Right lobe of liver (tissue), 4 donors: ENCODE measurements around the gene SIN3B.

Source experiments
- POLR2A ChIP-seq: fragments of 450-650 bp; IDR thresholded peaks from one replicate; pipeline ENCODE4 v1.6.1; 2017; ENCODE audit warnings: antibody characterized with exemption, mild to moderate bottlenecking
- TF ChIP-seq, protein P1 (sequence below), 4 donors: fragments of 200-600 bp in 3 of 4; fragments of 450-650 bp in 1 of 4; IDR thresholded peaks; one replicate each; pipeline versions ENCODE4 v1.5.1 to v1.8.0; 2016 to 2022; ENCODE audit warnings: antibody characterized with exemption in 4 of 4, mild to moderate bottlenecking in 2 of 4
- donor health status: DM: no; HTN: no; CAD: no.
- donor health status: DM: no; HTN: no; CAD: no.
- donor health status: DM: no; HTN: yes; CAD: no.

GRCh38 chr19:16791942-16792341 is 37.3 kb upstream of the SIN3B start:
- TF ChIP-seq POLR2A, result no peak
- TF ChIP-seq, protein P1, sequence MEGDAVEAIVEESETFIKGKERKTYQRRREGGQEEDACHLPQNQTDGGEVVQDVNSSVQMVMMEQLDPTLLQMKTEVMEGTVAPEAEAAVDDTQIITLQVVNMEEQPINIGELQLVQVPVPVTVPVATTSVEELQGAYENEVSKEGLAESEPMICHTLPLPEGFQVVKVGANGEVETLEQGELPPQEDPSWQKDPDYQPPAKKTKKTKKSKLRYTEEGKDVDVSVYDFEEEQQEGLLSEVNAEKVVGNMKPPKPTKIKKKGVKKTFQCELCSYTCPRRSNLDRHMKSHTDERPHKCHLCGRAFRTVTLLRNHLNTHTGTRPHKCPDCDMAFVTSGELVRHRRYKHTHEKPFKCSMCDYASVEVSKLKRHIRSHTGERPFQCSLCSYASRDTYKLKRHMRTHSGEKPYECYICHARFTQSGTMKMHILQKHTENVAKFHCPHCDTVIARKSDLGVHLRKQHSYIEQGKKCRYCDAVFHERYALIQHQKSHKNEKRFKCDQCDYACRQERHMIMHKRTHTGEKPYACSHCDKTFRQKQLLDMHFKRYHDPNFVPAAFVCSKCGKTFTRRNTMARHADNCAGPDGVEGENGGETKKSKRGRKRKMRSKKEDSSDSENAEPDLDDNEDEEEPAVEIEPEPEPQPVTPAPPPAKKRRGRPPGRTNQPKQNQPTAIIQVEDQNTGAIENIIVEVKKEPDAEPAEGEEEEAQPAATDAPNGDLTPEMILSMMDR (IDR thresholded peaks at IDR 0.05), result no peak
